GM19372 (cell line): ENCODE measurements around the gene SRGAP1.

Experiments used
- ATAC-seq: cut with Tn5 transposase; IDR thresholded peaks from one replicate; pipeline ENCODE4 v1.9.1; 2021; ENCODE audit warnings: mild to moderate bottlenecking, low read depth, moderate library complexity; ENCODE audit not compliant: unreplicated experiment

Gene SRGAP1

GRCh38 chr12:63900922-63901793 is 56.7 kb downstream of the SRGAP1 start:
- no peak for ATAC-seq

GRCh38 chr12:63904653-63905052 is 60.2 kb downstream of the SRGAP1 start:
- ATAC-seq: no peak

DNA sequence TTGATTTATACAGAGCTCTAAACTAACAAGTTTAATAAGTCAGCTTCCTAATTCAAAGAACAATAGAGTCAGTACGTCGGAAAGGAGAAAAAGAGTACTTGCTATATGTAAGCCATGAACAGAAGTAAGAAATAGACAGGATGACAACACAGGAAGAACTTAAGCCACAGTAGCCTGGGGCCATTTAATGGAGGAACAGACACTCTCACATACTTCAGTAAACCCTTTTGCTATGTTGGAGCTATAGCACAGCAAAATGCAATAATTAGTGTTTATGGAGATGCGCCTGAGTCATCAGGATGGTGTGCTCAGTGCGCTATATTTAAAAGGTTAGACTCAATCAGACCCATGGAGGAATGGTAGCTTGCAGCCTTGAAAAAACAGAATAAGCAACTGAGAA is 61.0 kb downstream of the SRGAP1 start:
- ATAC-seq: no peak

DNA sequence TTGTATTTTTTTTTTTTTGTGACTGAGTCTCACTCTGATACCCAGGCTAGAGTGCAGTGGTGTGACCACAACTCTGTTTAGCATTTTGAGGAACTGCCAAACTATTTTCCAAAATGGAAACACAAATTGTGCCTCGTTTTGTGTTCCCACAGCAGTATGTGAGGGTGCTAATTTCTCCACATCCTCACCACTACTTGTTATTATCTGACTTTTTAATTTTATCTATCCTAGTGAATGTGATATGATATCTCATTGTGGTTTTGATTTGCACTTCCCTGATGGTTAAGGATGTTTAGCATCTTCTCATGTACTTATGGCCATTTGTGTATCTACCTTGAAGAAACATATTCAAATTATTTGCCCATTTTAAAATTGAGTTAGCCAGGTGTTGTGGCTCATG is 62.4 kb downstream of the SRGAP1 start:
- ATAC-seq: no peak

GRCh38 chr12:63907561-63907960 is 63.1 kb downstream of the SRGAP1 start:
- no peak for ATAC-seq

- no peak for ATAC-seq
These were observed 65.2 kb downstream of the SRGAP1 start for GRCh38 chr12:63909746-63910145.

GRCh38 chr12:63911341-63911740 is 66.8 kb downstream of the SRGAP1 start:
- ATAC-seq: no peak

DNA sequence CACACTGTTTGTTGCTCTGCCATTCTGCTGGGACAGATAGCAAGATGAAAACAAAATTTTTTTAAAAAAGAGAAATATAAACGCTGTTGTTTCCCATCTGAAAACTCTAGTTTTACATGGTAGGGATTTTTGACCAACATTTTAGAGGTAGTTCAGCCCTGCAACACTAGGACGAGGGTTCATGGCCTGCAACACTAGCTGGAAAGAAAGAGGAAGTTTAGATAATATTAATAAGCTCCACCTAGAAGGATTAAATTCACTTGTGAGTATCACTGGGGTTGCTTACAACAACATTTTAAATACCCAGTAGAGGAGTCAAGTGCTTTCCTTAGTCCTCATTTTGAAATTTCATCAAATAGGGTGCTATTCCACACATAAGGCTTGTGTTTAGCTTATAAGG is 68.2 kb downstream of the SRGAP1 start:
- no peak for ATAC-seq

- no peak for ATAC-seq
These were observed 69.4 kb downstream of the SRGAP1 start for GRCh38 chr12:63913929-63914328.

GRCh38 chr12:63915105-63915800 is 70.8 kb downstream of the SRGAP1 start:
- no peak for ATAC-seq

- ATAC-seq: no peak
These were observed 72.3 kb downstream of the SRGAP1 start for GRCh38 chr12:63916561-63917476.

DNA sequence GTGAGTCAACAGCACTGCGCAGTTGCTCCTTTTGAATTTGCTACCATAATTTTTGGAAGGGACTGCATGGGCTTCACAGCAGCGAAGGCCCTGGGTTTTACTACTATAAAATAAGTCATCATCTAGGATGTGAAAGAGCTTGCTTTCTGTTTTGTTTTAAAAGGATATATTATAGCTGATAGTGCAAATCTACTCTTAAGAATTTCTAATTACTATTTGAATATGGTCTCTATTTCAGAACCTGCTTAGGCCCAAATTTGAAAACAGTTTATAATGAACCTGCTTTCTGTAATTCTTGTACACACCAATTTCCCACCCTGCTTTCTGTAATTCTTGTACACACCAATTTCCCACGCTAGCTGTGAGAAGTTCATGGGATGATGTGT is 73.0 kb downstream of the SRGAP1 start:
- ATAC-seq: no peak

- no peak for ATAC-seq
These were observed 73.6 kb downstream of the SRGAP1 start for GRCh38 chr12:63917864-63918799.

GRCh38 chr12:63918800-63919300 is 74.3 kb downstream of the SRGAP1 start:
- no peak for ATAC-seq

DNA sequence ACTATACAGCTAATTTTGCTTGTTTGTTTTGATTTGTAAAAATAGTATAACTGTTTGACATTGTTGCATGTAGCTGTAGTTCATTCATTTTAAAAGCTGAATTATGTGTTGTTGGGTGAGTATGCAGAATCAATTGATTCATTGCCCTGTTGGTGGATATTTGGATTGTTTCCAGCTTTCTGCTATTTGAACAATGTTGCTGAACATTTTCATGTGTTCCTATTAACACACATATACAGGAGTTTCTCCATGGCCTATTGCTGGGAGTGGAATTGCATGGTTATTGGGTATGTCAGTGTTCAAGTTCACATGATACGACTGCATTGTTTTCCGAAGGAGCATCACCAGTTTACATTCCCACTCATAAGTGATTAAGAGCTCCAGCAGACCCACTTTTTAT is 75.3 kb downstream of the SRGAP1 start:
- ATAC-seq: no peak

DNA sequence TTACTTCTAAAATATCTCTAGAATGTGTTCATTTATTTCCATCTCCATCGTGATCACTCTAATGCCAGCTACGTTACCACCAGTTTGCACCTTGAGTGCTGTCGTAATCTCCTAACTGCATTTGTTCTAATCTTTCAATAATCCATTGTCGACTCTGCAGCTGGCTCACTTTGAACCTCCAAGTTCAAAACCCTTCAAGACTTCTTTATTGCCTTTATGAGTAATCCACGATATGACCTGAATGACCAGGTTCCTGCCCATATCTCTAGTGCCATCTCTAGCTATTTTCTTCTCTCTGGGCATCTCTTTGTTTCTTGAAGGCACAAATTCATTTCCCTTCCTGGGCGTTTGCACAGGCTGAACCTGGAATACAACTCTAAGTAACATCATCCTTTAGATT is 76.7 kb downstream of the SRGAP1 start:
- no peak for ATAC-seq

DNA sequence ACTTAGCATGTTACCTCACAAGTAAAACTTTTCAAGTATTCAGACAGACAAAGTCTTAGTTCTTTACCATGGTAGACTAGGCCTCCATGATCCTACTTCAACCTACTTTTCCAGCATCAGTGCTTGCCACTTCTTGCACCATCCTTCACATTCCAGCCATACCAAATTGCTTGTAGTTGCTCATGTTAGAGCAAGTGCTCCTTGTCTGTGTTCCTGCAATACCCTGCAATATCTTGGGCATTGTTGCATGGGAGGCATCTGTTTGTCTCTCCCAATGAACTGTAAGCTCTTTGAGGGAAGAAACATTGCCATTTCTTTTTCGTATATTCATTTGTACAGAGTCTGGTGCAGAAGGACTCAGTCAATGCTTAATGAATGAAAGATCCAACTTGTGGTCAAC is 78.0 kb downstream of the SRGAP1 start:
- ATAC-seq: no peak

DNA sequence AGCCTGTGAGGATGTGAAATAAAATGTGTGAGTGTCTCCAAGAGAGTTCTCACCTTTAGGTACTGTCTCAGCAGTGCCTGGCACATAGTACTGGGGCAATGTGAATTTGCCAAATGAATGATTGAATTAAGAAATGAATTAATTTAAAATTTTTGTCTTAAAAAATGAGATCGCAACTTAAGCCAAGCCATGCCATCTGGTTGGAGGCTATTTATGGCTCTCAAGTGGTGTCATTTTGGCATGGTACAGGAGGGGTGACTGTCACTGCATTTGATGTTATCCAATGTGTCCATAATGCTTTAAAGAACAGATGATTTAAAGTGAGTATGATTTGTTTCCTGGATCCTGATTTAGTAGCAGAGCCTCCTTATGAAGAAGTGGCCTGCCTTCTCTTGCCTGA is 80.3 kb downstream of the SRGAP1 start:
- ATAC-seq: no peak

DNA sequence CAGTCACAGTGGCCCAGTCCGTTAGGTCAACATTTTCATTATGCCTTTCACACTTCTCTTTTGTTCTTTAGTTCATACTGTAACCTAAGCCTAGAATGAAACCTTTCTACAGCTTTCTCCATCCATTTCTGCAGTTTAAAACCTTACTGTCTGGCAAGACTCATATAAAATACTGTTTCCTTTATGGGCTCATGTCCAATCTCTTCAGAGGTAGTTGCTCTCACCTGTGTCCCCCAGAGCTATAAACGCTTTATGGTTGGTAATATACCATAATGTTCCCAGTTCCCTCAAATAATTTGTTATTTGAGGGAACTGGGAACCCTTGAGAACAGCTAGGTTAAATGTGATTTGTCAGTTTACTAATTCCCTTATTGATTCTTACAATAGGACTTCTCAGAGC is 83.0 kb downstream of the SRGAP1 start:
- ATAC-seq: no peak

DNA sequence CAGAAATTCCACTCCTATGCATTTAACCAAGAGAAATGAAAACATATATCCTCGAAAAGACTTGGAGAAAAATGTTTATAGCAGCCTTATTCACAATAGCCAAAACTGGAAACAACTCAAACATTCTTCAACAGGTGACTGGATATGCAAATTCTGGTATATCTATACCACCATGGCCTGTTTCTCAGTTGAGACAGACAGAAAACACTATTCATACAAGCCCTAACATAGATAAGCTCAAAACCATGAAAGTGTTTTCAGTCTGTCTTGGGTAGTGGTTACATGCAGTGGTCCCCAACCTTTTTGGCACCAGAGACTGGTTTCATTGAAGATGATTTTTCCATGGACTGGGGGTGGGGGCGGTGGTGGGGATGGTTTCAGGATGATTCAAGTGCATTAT is 83.8 kb downstream of the SRGAP1 start:
- ATAC-seq: no peak
